ENCODE results near the gene ZNF578. TPM values are rescaled to one million over a fixed set of nuclear protein-coding genes. Genes with fewer than 3 reads are reported as not detected.

ZNF578 gene
- total and polyA plus RNA-seq, 9 of the 15 experiments (the other 6 are each of a cell fraction or from before 2014, with no cell fraction given): 0.05 to 0.29 (median 0.15) TPM

DNA sequence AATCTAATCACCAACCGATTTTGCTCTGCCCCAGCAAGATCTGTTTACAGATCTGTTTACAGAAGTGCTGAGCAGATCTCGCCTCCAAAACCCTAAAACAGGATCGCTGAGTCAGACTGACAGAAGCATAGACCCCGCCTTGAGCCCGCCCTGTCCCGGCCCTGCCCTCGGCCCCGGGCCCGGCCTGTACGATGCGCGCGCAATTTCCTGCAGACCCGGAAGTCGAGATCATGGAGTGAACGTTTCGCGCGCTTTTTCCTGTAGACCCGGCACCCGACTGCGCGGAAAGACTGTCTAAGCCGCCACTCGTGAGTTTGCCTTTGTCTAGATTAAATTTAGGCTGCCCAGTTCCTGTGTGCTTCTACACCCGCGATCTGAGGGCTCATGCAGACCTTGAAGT, 24.4 kb upstream of the ZNF578 start, which contains the start of gene ZNF534:
ZNF534 (plus strand) TSS at position 212 of the 400 bp plus-strand sequence. CDS start 2,327 bp downstream, outside the sequence.
- H4K20me1 ChIP-seq (replicated peaks; ENCODE audit: control insufficient read depth, insufficient read depth, low read length): no peaks in the 10 kb centered on the region
- no peaks in the 10 kb centered on the region for H3K36me3 ChIP-seq (ENCODE audit: control insufficient read depth, insufficient read depth, low read length)
- peak within 1 kb of the TSS; percentile 63; the same call in 1 of the 2 replicates for H2AFZ ChIP-seq (ENCODE audit: low read depth, low read length)
- BruUV-seq (replicated peaks): no TSS peak
- peak within 1 kb of the TSS; percentile 60 for H3K4me2 ChIP-seq (ENCODE audit: insufficient read depth, low read length)
- peak within 1 kb of the TSS; percentile 50; the same call in 2 of the 3 replicates for H3K27ac ChIP-seq (ENCODE audit: extremely low read depth, low read depth, low read length)
- peak within 1 kb of the TSS in 1 of 2 experiments; percentile 49; a peak in 1 of 4 replicates for H3K9ac ChIP-seq (ENCODE audit: insufficient read depth in 1 of 2, low read depth in 2 of 2, low read length in 2 of 2)
- 25% methylated on average over 27 of the region's 27 CpGs for WGBS (ENCODE audit: insufficient coverage, low coverage, missing lambda C conversion rate)
- ChIA-PET CTCF (ENCODE audit: low intra/inter-chr PET ratio) (no interaction called here), POLR2A (no interaction called here)
- ATAC-seq (peak; percentile 81), FAIRE-seq (no peak), DNase-seq (ENCODE audit: extremely low read depth in 1 of 4, low spot score in 3 of 4) (peak; percentile 38 to 61 (median 48))
- H3K27me3 ChIP-seq (ENCODE audit: control insufficient read depth in 2 of 2, insufficient read depth in 2 of 2, low read length in 2 of 2): no peaks in the 10 kb centered on the region; a peak in 1 of 5 replicates
- H3K79me2 ChIP-seq (ENCODE audit: control insufficient read depth, insufficient read depth, low read length): no peaks in the 10 kb centered on the region
- intact Hi-C loops (cut with micrococcal nuclease) (no loop called here), in situ Hi-C loops (cut with MboI) (no loop called here)
- peak within 1 kb of the TSS; percentile 24; the same call in 1 of the 2 replicates for H3K4me3 ChIP-seq
- H3K9me3 ChIP-seq (replicated peaks; ENCODE audit: control insufficient read depth, insufficient read depth, low read depth, low read length): 0 out of 2 replicates have a peak, but pooled peaks cover 1% of the 10 kb centered on the region
- H3K9me1 ChIP-seq (ENCODE audit: control insufficient read depth, insufficient read depth, low read length): no peaks in the 10 kb centered on the region
- H3K4me1 ChIP-seq (replicated peaks in 1 of 2; ENCODE audit: control insufficient read depth in 2 of 2, insufficient read depth in 2 of 2, low read length in 2 of 2): no peaks in the 10 kb centered on the region; a peak in 1 of 5 replicates
- TF ChIP-seq YY1 (IDR thresholded peaks at IDR 0.05; ENCODE audit: borderline replicate concordance in 1 of 3, control insufficient read depth in 1 of 3, extremely low read depth in 1 of 3, insufficient read depth in 3 of 3, insufficient read length in 1 of 3, insufficient replicate concordance in 2 of 3, low read depth in 1 of 3, low read length in 2 of 3) (no peak), HNRNPUL1 (IDR thresholded peaks at IDR 0.05; ENCODE audit: low read length) (no peak), ZNF76 (CRISPR knock-in tag; IDR thresholded peaks at IDR 0.05; ENCODE audit: borderline replicate concordance) (no peak), NFIC (IDR thresholded peaks at IDR 0.05) (no peak), POLR2G (IDR thresholded peaks at IDR 0.05; ENCODE audit: low read depth, low read length) (0 out of 2 replicates have a peak, but pooled peaks have one; percentile 33), ZNF316 (IDR thresholded peaks at IDR 0.05) (peak; percentile 38), NRF1 (conservative IDR thresholded peaks at IDR 0.05 in 1 of 2, IDR thresholded peaks at IDR 0.05 in 1 of 2) (peak; percentile 64 to 68)
- TF ChIP-seq, protein P1, sequence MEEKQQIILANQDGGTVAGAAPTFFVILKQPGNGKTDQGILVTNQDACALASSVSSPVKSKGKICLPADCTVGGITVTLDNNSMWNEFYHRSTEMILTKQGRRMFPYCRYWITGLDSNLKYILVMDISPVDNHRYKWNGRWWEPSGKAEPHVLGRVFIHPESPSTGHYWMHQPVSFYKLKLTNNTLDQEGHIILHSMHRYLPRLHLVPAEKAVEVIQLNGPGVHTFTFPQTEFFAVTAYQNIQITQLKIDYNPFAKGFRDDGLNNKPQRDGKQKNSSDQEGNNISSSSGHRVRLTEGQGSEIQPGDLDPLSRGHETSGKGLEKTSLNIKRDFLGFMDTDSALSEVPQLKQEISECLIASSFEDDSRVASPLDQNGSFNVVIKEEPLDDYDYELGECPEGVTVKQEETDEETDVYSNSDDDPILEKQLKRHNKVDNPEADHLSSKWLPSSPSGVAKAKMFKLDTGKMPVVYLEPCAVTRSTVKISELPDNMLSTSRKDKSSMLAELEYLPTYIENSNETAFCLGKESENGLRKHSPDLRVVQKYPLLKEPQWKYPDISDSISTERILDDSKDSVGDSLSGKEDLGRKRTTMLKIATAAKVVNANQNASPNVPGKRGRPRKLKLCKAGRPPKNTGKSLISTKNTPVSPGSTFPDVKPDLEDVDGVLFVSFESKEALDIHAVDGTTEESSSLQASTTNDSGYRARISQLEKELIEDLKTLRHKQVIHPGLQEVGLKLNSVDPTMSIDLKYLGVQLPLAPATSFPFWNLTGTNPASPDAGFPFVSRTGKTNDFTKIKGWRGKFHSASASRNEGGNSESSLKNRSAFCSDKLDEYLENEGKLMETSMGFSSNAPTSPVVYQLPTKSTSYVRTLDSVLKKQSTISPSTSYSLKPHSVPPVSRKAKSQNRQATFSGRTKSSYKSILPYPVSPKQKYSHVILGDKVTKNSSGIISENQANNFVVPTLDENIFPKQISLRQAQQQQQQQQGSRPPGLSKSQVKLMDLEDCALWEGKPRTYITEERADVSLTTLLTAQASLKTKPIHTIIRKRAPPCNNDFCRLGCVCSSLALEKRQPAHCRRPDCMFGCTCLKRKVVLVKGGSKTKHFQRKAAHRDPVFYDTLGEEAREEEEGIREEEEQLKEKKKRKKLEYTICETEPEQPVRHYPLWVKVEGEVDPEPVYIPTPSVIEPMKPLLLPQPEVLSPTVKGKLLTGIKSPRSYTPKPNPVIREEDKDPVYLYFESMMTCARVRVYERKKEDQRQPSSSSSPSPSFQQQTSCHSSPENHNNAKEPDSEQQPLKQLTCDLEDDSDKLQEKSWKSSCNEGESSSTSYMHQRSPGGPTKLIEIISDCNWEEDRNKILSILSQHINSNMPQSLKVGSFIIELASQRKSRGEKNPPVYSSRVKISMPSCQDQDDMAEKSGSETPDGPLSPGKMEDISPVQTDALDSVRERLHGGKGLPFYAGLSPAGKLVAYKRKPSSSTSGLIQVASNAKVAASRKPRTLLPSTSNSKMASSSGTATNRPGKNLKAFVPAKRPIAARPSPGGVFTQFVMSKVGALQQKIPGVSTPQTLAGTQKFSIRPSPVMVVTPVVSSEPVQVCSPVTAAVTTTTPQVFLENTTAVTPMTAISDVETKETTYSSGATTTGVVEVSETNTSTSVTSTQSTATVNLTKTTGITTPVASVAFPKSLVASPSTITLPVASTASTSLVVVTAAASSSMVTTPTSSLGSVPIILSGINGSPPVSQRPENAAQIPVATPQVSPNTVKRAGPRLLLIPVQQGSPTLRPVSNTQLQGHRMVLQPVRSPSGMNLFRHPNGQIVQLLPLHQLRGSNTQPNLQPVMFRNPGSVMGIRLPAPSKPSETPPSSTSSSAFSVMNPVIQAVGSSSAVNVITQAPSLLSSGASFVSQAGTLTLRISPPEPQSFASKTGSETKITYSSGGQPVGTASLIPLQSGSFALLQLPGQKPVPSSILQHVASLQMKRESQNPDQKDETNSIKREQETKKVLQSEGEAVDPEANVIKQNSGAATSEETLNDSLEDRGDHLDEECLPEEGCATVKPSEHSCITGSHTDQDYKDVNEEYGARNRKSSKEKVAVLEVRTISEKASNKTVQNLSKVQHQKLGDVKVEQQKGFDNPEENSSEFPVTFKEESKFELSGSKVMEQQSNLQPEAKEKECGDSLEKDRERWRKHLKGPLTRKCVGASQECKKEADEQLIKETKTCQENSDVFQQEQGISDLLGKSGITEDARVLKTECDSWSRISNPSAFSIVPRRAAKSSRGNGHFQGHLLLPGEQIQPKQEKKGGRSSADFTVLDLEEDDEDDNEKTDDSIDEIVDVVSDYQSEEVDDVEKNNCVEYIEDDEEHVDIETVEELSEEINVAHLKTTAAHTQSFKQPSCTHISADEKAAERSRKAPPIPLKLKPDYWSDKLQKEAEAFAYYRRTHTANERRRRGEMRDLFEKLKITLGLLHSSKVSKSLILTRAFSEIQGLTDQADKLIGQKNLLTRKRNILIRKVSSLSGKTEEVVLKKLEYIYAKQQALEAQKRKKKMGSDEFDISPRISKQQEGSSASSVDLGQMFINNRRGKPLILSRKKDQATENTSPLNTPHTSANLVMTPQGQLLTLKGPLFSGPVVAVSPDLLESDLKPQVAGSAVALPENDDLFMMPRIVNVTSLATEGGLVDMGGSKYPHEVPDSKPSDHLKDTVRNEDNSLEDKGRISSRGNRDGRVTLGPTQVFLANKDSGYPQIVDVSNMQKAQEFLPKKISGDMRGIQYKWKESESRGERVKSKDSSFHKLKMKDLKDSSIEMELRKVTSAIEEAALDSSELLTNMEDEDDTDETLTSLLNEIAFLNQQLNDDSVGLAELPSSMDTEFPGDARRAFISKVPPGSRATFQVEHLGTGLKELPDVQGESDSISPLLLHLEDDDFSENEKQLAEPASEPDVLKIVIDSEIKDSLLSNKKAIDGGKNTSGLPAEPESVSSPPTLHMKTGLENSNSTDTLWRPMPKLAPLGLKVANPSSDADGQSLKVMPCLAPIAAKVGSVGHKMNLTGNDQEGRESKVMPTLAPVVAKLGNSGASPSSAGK (IDR thresholded peaks at IDR 0.05): no peak
- TF ChIP-seq, protein P2, sequence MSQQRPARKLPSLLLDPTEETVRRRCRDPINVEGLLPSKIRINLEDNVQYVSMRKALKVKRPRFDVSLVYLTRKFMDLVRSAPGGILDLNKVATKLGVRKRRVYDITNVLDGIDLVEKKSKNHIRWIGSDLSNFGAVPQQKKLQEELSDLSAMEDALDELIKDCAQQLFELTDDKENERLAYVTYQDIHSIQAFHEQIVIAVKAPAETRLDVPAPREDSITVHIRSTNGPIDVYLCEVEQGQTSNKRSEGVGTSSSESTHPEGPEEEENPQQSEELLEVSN (IDR thresholded peaks at IDR 0.05; ENCODE audit: borderline replicate concordance in 1 of 2, extremely low read depth in 1 of 2, insufficient read depth in 1 of 2, insufficient read length in 1 of 2, low read depth in 1 of 2, low read length in 1 of 2, poor library complexity in 1 of 2, severe bottlenecking in 1 of 2): peak in 1 of 2 experiments; percentile 10
